LNCAP (cell line): ENCODE measurements around the gene CHRDL1.

ENCODE experiments used
- TF ChIP-seq, protein P1 (sequence below): fragments of 450-650 bp; IDR thresholded peaks from 2 replicates; pipeline ENCODE4 v1.5.1; 2017; ENCODE audit warnings: mild to moderate bottlenecking

CHRDL1 gene

DNA sequence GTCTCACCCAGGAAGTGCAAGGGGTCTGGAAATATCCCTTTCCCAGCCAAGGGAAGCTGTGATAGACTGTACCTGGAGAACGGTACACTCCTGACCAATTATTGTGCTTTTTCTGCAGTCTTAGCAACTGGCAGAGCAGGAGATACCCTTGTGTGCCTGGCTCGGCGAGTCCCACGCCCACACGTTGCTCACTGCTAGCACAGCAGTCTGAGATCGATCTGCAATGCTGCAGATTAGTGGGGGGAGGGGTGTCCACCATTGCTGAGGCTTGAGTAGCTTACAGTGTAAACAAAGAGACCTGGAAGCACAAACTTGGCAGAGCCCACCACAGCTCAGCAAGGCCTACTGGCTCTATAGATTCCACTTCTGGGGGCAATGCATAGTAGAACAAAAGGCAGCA is 138.5 kb downstream of the CHRDL1 start:
- TF ChIP-seq, protein P1, sequence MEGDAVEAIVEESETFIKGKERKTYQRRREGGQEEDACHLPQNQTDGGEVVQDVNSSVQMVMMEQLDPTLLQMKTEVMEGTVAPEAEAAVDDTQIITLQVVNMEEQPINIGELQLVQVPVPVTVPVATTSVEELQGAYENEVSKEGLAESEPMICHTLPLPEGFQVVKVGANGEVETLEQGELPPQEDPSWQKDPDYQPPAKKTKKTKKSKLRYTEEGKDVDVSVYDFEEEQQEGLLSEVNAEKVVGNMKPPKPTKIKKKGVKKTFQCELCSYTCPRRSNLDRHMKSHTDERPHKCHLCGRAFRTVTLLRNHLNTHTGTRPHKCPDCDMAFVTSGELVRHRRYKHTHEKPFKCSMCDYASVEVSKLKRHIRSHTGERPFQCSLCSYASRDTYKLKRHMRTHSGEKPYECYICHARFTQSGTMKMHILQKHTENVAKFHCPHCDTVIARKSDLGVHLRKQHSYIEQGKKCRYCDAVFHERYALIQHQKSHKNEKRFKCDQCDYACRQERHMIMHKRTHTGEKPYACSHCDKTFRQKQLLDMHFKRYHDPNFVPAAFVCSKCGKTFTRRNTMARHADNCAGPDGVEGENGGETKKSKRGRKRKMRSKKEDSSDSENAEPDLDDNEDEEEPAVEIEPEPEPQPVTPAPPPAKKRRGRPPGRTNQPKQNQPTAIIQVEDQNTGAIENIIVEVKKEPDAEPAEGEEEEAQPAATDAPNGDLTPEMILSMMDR: no peak

DNA sequence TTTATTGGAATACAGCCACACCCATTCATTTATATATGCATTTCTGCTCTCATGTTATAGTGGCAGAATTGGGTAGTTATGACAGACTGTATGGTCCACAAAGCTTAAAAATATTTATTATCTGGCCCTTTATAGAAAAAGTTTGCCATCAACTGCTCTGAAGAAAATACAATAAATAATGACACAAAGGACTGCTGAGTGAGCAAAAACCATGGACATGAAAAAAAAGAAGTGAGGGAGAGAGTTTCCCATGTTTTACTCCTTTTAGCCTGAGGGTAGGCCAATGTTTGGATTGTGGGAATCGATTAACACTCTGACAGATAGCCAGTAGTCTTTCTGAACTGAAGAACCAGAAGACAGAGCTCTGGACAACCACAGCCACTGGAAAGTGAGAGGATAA is 149.2 kb downstream of the CHRDL1 start:
- TF ChIP-seq, protein P1: no peak
